ENCODE data around the gene GRXCR1. TPM values are rescaled to one million over a fixed set of nuclear protein-coding genes. Genes with fewer than 3 reads are reported as not detected.

Gene GRXCR1
- total RNA-seq, 4 donors from 2014 or later, result not detected

GRCh38 chr4:42881253-42881652 lies 11.3 kb upstream of the GRXCR1 start:
- Histone ChIP-seq H3K27ac (no peak overlapping the region), H3K4me3 (no peak overlapping the region), H3K4me1 (no peaks in the 10 kb centered on the region), H3K9me3 (no peaks in the 10 kb centered on the region), H3K27me3 (no peaks in the 10 kb centered on the region), H3K36me3 (no peaks in the 10 kb centered on the region)
- 26 to 28% methylated on average over 2 of the region's 2 CpGs for WGBS, 2 donors
- TF ChIP-seq POLR2A (IDR thresholded peaks at IDR 0.05) (no peak), CTCF (IDR thresholded peaks at IDR 0.05) (no peak)
- DNase-seq, result no peak
- intact Hi-C loops (cut with DNase I), result no loop called here

GRCh38 chr4:42891644-42892043 lies 869 bp upstream of the GRXCR1 start:
- intact Hi-C loops (cut with DNase I), result no loop called here
- no peak overlapping the region for H3K27ac ChIP-seq
- no peaks in the 10 kb centered on the region for H3K36me3 ChIP-seq
- TF ChIP-seq CTCF (IDR thresholded peaks at IDR 0.05) (no peak), POLR2A (IDR thresholded peaks at IDR 0.05) (no peak)
- DNase-seq, result no peak
- 46 to 55% methylated on average over 2 of the region's 2 CpGs for WGBS, 2 donors
- peaks cover 0 to 3% (median 0%) of the 10 kb centered on the region in 4 donors for H3K27me3 ChIP-seq
- no peak overlapping the region for H3K4me3 ChIP-seq
- no peaks in the 10 kb centered on the region for H3K9me3 ChIP-seq
- H3K4me1 ChIP-seq, result no peaks in the 10 kb centered on the region

DNA sequence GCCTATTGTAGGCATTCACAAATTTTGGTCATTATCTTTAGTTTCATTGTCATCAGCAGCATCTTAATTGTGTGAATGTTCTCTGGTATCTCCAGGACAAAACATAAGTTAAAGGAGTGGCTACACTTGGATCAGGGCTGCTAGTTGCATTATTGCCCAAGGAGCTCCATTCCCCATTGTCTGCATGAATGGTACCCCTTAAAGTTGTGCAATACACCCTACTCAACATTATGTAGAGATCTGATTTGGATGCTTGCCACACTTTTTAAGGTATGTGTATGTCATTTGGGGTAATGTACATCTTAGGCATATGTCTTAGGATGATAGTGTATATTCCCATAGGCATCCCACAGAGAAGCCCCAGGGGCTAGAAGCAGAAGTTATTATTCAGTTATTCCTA lies 2.9 kb downstream of the GRXCR1 start:
- intact Hi-C loops (cut with DNase I), result no loop called here
- no peaks in the 10 kb centered on the region for H3K9me3 ChIP-seq
- peaks cover 0 to 3% (median 0%) of the 10 kb centered on the region in 4 donors for H3K27me3 ChIP-seq
- no peak for DNase-seq
- no peaks in the 10 kb centered on the region for H3K36me3 ChIP-seq
- TF ChIP-seq POLR2A (IDR thresholded peaks at IDR 0.05) (no peak), CTCF (IDR thresholded peaks at IDR 0.05) (no peak)
- no peak overlapping the region for H3K27ac ChIP-seq
- H3K4me3 ChIP-seq, result no peak overlapping the region
- no peaks in the 10 kb centered on the region for H3K4me1 ChIP-seq

- H3K27me3 ChIP-seq, result no peaks in the 10 kb centered on the region
- peaks cover 0 to 14% (median 8%) of the 10 kb centered on the region in 3 donors for H3K4me1 ChIP-seq
- H3K4me3 ChIP-seq, result no peak overlapping the region
- H3K36me3 ChIP-seq, result no peaks in the 10 kb centered on the region
- no peak overlapping the region for H3K27ac ChIP-seq
- TF ChIP-seq CTCF (IDR thresholded peaks at IDR 0.05), result no peak
- no peak for TF ChIP-seq POLR2A (IDR thresholded peaks at IDR 0.05)
- no peaks in the 10 kb centered on the region for H3K9me3 ChIP-seq
- 41 to 45% methylated on average over 5 of the region's 5 CpGs for WGBS, 2 donors
- intact Hi-C loops (cut with DNase I), result no loop called here
- DNase-seq, result no peak
Measured at GRCh38 chr4:42904986-42905385, 12.5 kb downstream of the GRXCR1 start.

DNA sequence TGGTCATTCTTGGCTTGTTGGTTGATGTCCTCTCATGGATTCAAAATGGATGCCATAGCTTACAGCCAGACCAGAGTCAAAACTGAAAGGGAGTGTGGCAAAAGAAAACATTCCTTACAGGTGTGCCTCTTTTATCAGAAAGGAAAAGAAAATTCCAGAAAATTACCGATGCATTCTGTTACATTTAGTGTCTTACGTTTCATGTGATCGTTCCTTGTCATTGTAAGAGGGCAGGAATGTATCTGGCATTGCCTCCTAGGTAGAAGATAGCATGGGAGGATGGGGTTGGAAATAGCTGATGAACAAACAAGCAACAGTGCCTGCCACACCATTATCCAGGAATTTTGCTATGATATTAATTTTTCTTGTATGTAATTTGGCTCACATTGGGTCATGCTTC lies 13.1 kb downstream of the GRXCR1 start:
- Histone ChIP-seq H3K27me3 (no peaks in the 10 kb centered on the region), H3K4me3 (no peak overlapping the region), H3K27ac (no peak overlapping the region), H3K36me3 (no peaks in the 10 kb centered on the region), H3K9me3 (no peaks in the 10 kb centered on the region), H3K4me1 (peaks cover 0 to 14% (median 8%) of the 10 kb centered on the region in 3 donors)
- 54 to 83% methylated on average over 3 of the region's 3 CpGs for WGBS, 2 donors
- TF ChIP-seq CTCF (IDR thresholded peaks at IDR 0.05) (no peak), POLR2A (IDR thresholded peaks at IDR 0.05) (no peak)
- no peak for DNase-seq
- intact Hi-C loops (cut with DNase I), result no loop called here

Data from esophagus squamous epithelium (tissue), 5 donors.